SK-N-SH (cell line): Measurements from ENCODE around the gene RAB8A.

Experiments
- CTCF ChIP-seq: fragments of 200-600 bp; sonication (generic); IDR thresholded peaks from 2 replicates; pipeline ENCODE4 v1.6.1; 2017; ENCODE audit warnings: antibody characterized with exemption, mild to moderate bottlenecking, moderate library complexity
- USF2 ChIP-seq: fragments of 150-350 bp; IDR thresholded peaks from 2 replicates; pipeline ENCODE4 v1.6.1; 2017; ENCODE audit warnings: antibody characterized with exemption, low read length, low read depth, borderline replicate concordance

- TF ChIP-seq CTCF (no peak), USF2 (no peak)
Observed at GRCh38 chr19:16167055-16167454, 55.4 kb downstream of the RAB8A start.
